Muscle of arm (tissue), 12 donors: ENCODE data around the gene ALKBH8. TPM values are rescaled to one million over a fixed set of nuclear protein-coding genes. Genes with fewer than 3 reads are reported as not detected.
"Not testable (repeated sequence)": the region's sequence is repeated elsewhere in the genome, so short reads cannot be mapped to it uniquely, and the experiment has no call there.

Experiments
- DNase-seq: peaks from one replicate; pipeline ENCODE4 v3.0.0-alpha.2; 2013
- polyA plus RNA-seq, 12 donors: library from polyadenylated mRNA; unstranded; fragments of 120-200 nt; gene quantifications; one replicate each; pipeline ENCODE4 v1.2.1, GENCODE V29; 2013; ENCODE audit not compliant: insufficient read length in 12 of 12

The ALKBH8 gene
- polyA plus RNA-seq, 12 donors, result 7.3 to 11.9 (median 9.3) TPM; not detected in 1

DNA sequence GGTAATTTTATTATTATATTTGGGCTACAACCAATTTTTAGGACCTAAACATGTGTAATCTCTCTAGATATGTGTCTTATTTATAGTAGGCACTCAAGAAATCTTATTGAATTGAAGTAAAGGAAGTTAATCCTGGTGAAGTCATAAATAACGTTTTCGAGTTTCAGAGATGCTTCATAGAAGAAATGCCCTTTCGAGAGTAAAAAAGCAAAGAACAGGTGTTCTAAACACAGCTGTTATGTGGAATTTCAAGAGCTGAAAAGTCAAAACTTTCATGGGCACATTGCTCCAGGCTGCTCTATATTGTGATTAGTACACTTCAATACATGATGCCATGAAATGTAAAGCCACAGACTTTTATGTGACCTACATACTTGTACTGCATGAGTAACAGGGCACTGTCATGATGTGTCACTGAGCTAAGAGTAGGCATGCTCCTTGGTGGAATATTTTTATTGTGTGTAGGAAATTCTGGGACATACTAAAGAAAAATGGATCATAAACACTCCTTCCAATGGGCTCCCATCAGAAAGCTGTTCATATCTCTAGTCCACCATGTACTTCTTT lies 18.2 kb upstream of the ALKBH8 start:
- DNase-seq, result no peak

DNA sequence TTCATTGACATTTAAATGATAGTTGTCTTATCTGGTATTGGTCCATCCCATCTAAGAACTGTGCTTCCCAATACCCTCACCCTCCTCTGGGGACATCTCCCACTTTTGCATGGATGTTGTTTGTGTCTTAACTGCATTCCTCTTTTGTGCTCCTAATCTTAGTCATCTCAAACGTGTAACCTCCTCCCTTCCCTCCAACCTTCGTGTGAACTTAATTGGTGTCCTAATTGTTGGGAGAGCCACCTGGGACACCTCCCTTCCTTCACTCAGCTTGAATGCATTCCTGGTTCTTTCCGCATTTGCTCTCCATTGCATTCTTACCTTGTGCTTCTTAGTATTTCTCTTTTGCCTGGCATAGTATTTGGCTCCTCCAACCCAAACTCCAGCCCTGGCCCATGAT lies 15.6 kb upstream of the ALKBH8 start:
- DNase-seq, result no peak

DNA sequence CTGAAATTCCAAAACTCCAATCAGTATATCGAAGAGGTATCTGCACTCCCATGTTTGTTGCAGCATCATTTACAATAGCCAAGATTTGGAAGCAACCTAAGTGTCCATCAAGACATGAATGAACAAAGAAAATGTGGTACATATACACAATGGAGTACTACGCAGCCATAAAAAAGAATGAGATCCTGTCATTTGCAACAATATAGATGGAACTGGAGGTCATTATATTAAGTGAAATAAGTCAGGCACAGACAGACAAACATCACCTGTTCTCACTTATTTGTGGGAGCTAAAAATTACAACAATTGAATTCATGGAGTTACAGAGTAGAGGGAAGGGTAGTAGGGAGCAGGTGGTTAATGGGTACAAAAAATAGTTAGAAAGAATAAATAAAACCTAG lies 13.6 kb upstream of the ALKBH8 start:
- DNase-seq, result not testable (repeated sequence)

DNA sequence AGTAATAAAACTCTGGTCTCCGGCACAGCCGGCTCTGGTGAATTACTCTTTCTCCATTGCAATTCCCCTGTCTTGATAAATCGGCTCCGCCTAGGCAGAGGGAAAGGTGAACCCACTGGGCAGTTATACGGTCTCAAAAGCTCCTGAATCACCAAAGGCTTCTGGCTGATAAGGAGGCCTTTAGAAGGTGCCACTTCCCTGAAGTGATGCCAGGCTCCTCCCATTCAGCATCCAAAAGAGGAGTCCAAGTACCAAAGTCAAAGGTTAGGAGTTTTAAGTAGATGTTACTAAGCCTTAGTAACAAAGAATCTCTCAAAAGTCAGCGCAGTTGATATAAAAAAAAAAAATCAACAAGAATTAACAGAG lies 11.8 kb upstream of the ALKBH8 start:
- DNase-seq, result no peak

DNA sequence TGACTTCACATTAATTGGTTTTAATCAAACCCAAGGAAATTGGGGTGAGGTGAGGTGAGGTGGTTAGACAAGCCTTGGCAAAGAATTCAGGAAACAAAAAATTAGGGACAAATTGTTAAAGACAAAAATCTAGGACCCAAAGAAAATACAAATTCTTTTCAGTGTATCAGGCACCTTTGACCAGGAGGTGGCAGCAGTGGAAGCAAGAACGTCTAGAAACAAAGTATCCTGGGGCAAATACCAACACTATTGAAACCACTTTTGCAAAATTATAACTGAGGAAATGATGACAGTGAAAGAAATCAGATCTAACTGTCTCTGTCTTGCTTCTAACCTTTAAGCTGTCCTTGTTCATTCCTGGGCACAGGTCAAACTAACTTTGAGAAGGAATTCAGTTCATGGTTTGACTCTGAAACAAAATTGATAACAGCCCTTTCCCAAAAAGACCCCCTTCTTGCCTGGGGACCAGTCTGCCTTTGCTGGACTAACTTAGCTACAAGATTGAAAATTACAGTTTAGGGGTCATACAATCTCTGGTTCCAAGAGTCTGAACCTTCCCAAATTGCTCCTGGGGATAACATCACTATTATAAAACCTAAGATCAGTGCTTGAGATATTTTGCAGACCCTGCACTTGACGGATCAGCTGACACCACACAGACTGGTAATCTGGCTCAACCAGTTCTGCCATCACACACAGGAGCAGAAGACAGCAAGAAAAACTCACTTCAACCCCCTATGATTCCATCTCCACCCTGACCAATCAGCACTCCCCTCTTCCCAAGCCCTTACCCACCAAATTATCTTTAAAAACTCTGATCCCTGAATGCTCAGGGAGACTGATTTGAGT lies 11.2 kb upstream of the ALKBH8 start:
- DNase-seq, result peak; percentile 48

DNA sequence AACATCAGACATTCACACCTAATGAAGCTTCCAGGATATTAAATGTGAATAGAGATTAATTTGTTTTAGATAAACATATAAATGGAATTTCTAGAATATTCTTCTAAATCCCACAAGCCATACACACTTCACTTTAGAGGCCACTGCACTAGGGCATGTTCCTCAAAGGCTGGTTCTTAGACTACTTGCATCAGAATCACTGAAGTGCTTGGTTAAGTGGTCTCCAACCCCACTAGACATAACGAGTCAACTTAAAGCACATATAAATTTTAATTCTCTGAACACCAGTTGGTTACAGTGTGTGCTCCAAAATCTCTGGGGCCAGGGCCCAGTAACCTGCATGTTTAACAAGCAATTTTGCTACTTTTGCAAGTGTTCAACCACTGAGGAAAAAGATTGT lies 7.9 kb upstream of the ALKBH8 start:
- DNase-seq, result no peak

DNA sequence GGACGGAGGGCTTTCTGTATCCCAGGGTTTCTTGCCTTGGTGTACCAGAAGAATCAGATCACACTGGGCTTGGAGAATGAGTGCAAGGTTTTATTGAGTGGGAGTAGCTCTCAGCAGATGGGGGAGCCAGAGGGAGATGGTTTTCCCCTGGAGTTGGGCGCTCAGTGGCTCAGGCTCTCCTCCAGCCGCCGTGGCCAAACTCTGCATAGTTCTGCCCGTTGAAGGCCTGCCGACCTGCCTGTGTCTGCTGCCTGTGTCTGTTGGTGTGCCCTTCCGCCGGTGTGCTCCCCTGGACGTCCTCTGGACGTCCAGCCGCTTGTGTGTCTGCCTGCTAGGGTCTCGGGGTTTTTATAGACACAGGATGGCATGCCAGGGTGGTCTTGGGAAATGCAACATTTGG lies 4.5 kb upstream of the ALKBH8 start:
- no peak for DNase-seq

DNA sequence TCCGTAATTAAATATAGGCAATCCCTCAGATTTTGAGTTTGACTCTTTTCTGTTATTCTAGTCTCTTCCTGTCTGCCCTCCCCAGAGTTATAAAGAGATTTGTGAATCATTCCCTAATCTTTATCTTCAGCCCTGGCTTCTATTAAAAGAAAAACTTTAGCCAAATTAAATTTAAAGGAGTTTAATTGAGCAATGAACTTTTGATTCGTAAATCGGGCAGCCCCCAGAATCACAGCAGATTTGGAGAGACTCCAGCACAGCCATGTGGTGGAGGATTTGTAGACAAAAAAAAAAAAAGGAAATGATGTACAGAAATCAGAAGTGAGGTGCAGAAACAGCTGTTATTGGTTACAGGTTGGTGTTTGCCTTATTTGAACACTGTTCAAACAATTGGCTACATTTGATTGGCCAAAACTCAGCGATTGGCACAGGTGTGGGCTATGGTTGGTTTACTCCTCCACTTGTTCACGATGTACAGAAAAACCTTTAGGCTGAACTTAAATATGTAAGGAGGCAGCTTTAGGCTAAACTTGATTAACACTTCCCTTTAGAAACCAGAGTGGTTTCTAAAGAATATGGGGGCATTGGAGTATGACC lies 2.3 kb upstream of the ALKBH8 start:
- no peak for DNase-seq

DNA sequence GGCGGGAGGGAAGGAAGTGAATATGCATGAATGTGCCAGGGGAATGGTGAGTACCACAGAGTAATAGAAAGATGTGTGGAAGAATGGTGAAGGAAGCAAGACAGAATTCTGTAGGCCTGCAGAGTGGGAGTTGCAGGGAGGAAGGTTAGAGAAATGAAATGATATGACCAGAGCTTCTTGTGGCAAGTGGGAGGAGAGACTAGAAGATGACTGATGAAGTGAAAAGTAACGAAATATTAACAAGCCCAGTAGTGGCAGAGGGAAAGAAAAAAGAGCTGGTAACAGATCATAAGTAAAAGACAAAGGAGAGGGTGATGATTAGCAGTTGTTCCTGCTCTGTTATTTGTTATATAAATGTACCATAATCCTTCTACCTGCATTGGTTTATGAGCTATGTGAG lies 1.0 kb upstream of the ALKBH8 start:
- no peak for DNase-seq

DNA sequence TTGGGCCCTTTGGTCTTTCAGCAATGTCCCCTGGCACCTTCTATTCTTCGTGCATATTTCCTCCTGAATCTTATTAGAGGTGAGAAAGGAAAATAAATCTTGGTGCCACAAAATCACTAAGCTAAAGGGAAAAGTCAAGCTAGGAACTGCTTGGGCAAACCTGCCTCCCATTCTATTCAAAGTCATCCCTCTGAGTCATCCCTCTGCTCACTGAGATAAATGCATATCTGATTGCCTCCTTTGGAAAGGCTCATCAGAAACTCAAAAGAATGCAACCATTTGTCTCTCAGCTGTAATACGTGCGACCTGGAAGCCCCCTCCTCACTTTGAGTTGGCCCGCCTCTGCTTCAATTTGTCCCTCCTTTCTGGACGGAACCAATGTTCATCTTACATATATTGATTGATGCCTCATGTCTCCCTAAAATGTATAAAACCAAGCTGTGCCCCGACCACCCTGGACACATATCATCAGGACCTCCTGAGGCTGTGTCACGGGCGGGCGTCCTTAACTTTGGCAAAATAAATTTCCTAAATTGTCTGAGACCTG lies 493 bp upstream of the ALKBH8 start:
- not testable (repeated sequence) for DNase-seq

DNA sequence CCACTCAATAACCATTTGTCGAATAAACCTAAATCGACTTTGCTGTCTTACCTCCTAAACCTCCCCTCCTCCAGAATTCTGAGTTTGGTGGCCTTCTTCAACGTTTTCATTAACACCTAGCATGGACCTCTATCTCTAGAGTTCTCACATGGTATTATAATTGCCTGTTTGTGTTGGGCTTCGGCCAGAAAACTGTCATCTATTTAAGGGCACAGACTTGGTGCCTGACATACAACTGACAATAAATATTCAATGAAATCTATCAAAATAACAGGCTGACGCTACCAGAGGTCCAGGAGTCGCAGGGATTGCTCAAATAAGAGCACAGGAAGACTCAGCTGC lies 687 bp downstream of the ALKBH8 start:
- DNase-seq, result peak; percentile 9

DNA sequence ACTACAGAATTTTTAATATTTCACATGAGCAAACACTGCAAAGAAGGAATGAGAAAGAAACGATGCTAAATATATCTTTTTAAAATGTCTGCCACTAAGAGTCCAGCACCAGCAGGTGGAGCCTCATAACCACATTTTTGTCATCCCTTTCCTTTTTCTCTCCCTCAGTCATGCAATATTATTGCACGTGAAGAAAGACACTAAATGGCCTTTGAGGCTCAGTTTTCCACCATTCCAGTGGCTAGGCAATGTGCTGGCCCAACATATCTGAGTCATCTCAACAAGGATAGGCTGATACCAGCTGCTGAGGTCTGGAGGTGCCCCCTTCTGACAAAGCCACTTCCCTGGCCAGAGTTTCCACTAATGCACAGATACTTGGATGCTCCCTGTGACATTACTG lies 1.8 kb downstream of the ALKBH8 start:
- DNase-seq, result peak; percentile 60

DNA sequence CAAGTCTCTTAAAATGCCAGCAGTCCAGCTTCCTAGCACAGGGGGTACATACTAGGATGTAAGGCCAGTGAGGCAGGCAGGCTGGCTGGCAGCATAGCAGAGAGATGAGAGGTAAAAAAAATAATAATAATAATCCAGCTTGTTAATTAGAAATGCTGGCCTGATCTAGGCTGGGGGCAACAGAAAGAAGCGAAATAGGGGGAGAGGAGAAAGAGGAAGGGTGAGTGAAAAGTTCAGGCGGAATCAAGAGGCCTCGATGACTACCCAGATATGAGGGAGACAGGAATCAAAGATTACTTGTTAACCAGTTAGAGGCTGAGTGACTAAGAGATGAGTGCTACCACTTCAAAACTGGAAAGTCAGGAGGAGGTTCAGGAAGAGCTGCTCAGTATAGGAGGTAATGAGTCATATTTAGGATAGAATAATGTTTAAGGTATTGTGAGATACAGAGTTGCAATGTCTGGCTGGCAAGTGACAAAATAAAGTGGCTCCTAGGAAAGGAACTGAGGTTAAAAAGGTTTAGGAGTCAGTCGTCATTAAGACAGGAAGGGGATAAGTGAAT lies 2.8 kb downstream of the ALKBH8 start:
- DNase-seq, result no peak

DNA sequence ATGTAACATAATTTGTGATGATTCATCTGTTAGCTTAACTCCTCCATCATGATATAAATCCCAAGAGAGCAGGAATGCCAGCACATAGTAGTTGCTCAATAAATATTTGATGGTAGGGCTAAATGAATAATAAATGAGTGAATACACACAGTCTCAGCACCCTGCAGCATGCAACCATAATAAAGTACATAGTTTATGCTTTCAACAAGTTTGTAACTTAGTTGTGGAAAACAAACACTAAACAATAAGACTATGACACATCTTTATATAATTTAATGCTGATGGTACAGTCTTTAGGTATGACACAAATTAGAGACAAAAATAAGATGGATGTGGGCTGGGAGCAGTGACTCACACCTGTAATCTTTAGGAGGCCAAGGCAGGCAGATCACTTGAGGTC lies 3.8 kb downstream of the ALKBH8 start:
- DNase-seq, result no peak

DNA sequence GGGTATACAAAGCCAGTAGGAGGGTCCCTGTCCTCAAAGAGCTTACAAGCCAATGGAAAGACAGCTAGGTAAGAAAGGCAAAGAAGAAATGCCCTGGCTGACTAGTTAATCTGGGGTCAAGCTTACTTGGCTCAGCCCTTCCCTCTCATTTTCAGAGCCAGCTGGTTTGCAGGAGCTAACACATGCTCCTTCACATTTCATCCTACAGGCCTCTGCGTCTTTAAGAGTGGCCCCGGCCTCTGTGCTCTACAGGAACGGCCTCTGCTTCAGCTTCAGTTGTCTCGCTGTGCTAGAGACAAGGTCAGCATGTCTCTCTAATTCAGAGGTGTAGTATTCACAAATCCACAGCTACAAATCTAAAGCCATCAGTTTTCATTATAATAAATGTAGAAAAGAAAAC lies 15.2 kb downstream of the ALKBH8 start:
- no peak for DNase-seq

DNA sequence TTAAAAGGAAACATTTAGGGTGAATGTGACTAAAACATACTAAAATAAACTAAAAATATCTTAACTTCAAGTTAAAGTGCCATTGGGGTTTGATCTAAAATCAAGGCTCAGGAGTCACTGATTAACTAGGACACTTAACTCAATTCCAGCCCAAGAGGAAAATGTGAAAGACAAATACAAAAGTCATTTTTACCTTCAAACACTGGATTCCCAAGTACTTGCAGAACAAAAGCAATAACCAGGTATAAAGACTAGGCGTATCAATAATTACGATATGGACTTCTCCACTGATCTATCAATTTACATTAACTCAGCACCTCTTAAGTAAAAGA lies 15.6 kb downstream of the ALKBH8 start:
- DNase-seq, result no peak

DNA sequence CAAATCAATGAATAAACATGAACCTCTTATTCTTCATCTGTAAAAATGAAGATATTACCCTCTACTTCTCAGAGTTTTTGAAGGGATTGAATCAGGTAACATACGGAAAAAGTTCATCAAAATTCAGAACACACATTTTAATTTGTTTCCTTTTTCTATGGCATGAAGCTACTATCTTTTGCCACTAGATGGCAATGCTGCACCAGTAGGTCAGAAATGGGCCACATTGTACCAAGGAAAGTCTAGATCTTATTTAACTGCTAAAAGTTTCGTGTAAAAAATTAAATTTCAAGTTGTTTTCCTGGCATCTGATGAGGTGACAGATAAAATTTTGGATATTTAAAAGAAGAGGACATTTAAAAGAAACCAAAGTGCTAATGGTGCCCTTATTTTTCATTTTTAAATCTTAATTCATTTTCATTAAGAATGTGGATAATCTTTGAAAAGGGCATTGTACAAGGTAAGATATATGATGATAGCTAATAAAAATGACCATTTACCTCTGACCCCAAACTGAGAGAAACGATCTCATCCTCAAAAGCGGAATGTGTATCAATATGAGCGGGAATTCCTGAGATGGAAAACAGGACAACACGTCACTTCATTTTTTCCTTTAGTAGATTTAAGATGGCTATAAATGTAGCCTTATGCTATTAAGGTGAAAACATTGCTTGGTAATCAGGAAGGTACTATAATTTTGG lies 16.1 kb downstream of the ALKBH8 start:
- peak; percentile 41 for DNase-seq

DNA sequence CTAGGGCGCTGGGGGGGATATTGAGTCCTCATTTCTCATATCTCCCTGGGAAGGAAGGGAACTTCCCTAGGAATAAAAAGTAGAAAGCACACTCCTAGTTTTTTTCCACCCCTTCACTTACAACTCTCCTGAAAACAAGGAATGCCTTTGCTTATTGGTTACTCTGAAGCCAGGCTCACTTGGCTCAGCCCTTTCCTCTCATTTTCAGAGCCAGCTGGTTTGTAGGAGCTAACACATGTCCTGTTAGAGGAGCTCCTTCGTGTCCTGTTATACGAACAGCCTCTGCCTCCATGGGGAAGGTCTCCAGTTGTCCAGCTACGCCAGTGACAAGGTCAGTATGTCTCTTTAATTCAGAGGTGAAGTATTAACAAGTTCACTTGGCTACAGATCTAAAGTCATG lies 17.6 kb downstream of the ALKBH8 start:
- DNase-seq, result peak; percentile 31

DNA sequence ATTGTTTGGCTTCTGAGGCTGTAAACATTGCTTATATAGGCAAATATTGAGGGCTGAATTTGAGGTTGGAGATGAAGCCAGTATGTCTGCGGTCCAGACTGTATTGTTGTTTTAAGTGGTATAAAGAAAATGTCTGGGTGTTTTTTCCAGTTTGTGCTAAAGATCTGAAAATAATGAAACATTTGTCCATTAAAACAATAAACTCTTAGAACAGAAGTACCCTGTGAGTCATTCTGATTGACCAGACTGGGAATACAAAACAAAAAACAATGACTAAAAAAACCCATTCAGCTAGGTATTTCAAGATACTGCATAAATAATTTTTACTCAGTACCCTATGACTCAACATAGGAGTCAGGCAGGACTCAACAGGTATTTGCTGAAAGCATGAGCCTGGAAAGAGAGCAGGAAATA lies 20.4 kb downstream of the ALKBH8 start:
- no peak for DNase-seq

DNA sequence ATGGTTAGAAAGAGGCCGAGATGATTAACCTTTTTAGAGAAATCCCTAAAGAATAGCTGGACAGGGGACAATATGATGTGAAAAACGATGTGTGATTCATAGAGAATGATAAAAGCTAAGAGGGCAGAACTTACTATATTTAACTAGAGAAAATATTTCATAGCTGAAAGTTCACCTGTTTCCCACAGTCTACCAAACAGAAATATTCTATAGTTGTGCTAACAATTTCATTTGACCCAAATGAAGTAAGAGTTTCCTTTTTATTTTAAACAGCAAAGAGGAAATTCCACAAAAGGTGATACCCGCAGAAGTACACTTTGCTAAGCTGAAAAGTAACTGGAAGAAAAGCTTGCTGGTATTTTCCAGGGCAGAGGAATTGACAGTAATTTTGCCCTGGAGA lies 26.7 kb downstream of the ALKBH8 start:
- no peak for DNase-seq

DNA sequence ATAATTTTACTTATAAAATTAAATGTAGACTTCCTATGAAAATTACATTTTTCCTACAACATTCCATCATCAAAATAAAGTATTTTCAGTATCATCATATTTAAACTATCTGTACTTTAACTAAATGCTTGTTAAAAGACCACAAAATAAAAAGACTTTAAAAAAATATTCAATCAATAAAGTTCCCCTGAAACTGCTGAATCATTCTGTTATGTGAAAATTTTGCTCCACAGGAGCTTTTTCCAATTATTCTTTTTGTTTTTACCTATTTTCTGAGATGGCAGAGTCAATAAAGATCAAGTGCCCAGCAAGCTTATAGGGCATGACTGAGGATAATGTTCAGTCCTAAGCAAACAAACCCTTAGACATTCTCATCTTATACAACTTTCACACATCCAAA lies 27.3 kb downstream of the ALKBH8 start:
- no peak for DNase-seq

DNA sequence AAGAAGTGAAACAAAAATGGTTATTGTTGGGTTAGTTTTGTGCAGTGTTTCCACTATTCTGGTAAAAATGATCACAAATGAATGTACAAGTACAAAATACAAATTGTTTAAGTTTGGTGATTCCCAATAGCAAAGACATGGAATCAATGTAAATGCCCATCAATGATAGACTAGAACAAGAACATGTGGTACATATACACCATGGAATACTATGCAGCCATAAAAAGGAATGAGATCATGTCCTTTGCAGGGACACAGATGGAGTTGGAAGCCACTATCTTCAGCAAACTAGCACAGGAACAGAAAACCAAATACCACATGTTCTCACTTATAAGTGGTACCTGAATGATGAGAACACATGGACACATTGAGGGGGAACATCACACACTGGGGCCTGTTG lies 28.4 kb downstream of the ALKBH8 start:
- DNase-seq, result not testable (repeated sequence)
